ENCODE data around the gene SLC49A4.

The SLC49A4 gene

GRCh38 chr3:122782804-122783203 lies 12.1 kb upstream of the SLC49A4 start:
- H3K4me2 ChIP-seq (ENCODE audit: low read length, poor library complexity, severe bottlenecking): no peak overlapping the region
- WGBS: 93% methylated on average over 1 of the region's 1 CpG
- H4K8ac ChIP-seq (ENCODE audit: low read length): no peak overlapping the region
- H3K36me3 ChIP-seq (ENCODE audit: control insufficient read depth in 1 of 2, insufficient read depth in 2 of 2, low read depth in 1 of 2, low read length in 2 of 2): no peaks in the 10 kb centered on the region
- no peak overlapping the region for H3K9ac ChIP-seq (ENCODE audit: low read length)
- H3K18ac ChIP-seq (ENCODE audit: low read depth in 1 of 2, low read length in 2 of 2): no peak overlapping the region
- no peak overlapping the region for H3K4ac ChIP-seq (ENCODE audit: low read depth in 1 of 2, low read length in 2 of 2)
- no peak overlapping the region for H4K91ac ChIP-seq (ENCODE audit: low read length)
- no peak overlapping the region for H3K14ac ChIP-seq (ENCODE audit: low read length in 2 of 2)
- no peaks in the 10 kb centered on the region for H3K27me3 ChIP-seq (ENCODE audit: control insufficient read depth in 1 of 2, insufficient read depth in 1 of 2, low read length in 2 of 2)
- no peaks in the 10 kb centered on the region for H3K4me1 ChIP-seq (ENCODE audit: control insufficient read depth, insufficient read depth, low read depth, low read length)
- H2AFZ ChIP-seq (ENCODE audit: low read depth, low read length): no peak overlapping the region
- H2BK12ac ChIP-seq (ENCODE audit: low read length in 2 of 2): no peak overlapping the region
- no peak overlapping the region for H3K27ac ChIP-seq (ENCODE audit: low read length, poor library complexity, severe bottlenecking)
- no peak overlapping the region for H2BK120ac ChIP-seq (ENCODE audit: low read depth, low read length)
- H2BK15ac ChIP-seq (ENCODE audit: low read depth, poor library complexity, severe bottlenecking): no peak overlapping the region
- peaks cover 1% of the 10 kb centered on the region for H3K79me1 ChIP-seq (replicated peaks; ENCODE audit: low read length, poor library complexity, severe bottlenecking)
- DNase-seq: no peak
- no peak overlapping the region for H3K4me3 ChIP-seq (ENCODE audit: insufficient read depth in 1 of 2, low read depth in 1 of 2, low read length in 2 of 2)
- no peak overlapping the region for H3K23ac ChIP-seq (ENCODE audit: low read length in 2 of 2)
- no peak overlapping the region for H2BK5ac ChIP-seq (ENCODE audit: low read depth, low read length, poor library complexity, severe bottlenecking)
- H2AK5ac ChIP-seq (ENCODE audit: low read length, severe bottlenecking): no peak overlapping the region
- no peaks in the 10 kb centered on the region for H3K9me3 ChIP-seq (ENCODE audit: control insufficient read depth, low read length)

- H4K91ac ChIP-seq (ENCODE audit: low read length): no peak overlapping the region
- H3K14ac ChIP-seq (ENCODE audit: low read length in 2 of 2): no peak overlapping the region
- 96% methylated on average over 1 of the region's 1 CpG for WGBS
Measured at GRCh38 chr3:122784436-122784835, 10.4 kb upstream of the SLC49A4 start.

GRCh38 chr3:122785231-122785630 lies 9.6 kb upstream of the SLC49A4 start:
- Histone ChIP-seq H3K4me1 (ENCODE audit: control insufficient read depth, insufficient read depth, low read depth, low read length) (no peaks in the 10 kb centered on the region), H3K14ac (ENCODE audit: low read length in 2 of 2) (no peak overlapping the region), H3K18ac (ENCODE audit: low read depth in 1 of 2, low read length in 2 of 2) (no peak overlapping the region), H4K91ac (ENCODE audit: low read length) (no peak overlapping the region), H4K8ac (ENCODE audit: low read length) (no peak overlapping the region), H2BK120ac (ENCODE audit: low read depth, low read length) (no peak overlapping the region), H3K27ac (ENCODE audit: low read length, poor library complexity, severe bottlenecking) (no peak overlapping the region), H3K79me1 (replicated peaks; ENCODE audit: low read length, poor library complexity, severe bottlenecking) (peaks cover 3% of the 10 kb centered on the region), H2AFZ (ENCODE audit: low read depth, low read length) (no peak overlapping the region), H3K4me2 (ENCODE audit: low read length, poor library complexity, severe bottlenecking) (no peak overlapping the region), H2AK5ac (ENCODE audit: low read length, severe bottlenecking) (no peak overlapping the region), H2BK15ac (ENCODE audit: low read depth, poor library complexity, severe bottlenecking) (no peak overlapping the region), H2BK5ac (ENCODE audit: low read depth, low read length, poor library complexity, severe bottlenecking) (no peak overlapping the region), H3K23ac (ENCODE audit: low read length in 2 of 2) (no peak overlapping the region), H3K36me3 (ENCODE audit: control insufficient read depth in 1 of 2, insufficient read depth in 2 of 2, low read depth in 1 of 2, low read length in 2 of 2) (no peaks in the 10 kb centered on the region), H3K4me3 (ENCODE audit: insufficient read depth in 1 of 2, low read depth in 1 of 2, low read length in 2 of 2) (no peak overlapping the region), H3K9ac (ENCODE audit: low read length) (no peak overlapping the region), H2BK12ac (ENCODE audit: low read length in 2 of 2) (no peak overlapping the region), H3K9me3 (ENCODE audit: control insufficient read depth, low read length) (no peaks in the 10 kb centered on the region), H3K4ac (ENCODE audit: low read depth in 1 of 2, low read length in 2 of 2) (no peak overlapping the region), H3K27me3 (ENCODE audit: control insufficient read depth in 1 of 2, insufficient read depth in 1 of 2, low read length in 2 of 2) (no peaks in the 10 kb centered on the region)
- WGBS: 80% methylated on average over 1 of the region's 1 CpG
- DNase-seq: no peak

More at GRCh38 chr3:122784436-122784835, 10.4 kb upstream of the SLC49A4 start:
- peaks cover 3% of the 10 kb centered on the region for H3K79me1 ChIP-seq (replicated peaks; ENCODE audit: low read length, poor library complexity, severe bottlenecking)
- H3K4me3 ChIP-seq (ENCODE audit: insufficient read depth in 1 of 2, low read depth in 1 of 2, low read length in 2 of 2): no peak overlapping the region
- no peak overlapping the region for H3K18ac ChIP-seq (ENCODE audit: low read depth in 1 of 2, low read length in 2 of 2)
- H2AK5ac ChIP-seq (ENCODE audit: low read length, severe bottlenecking): no peak overlapping the region
- H4K8ac ChIP-seq (ENCODE audit: low read length): no peak overlapping the region
- H3K36me3 ChIP-seq (ENCODE audit: control insufficient read depth in 1 of 2, insufficient read depth in 2 of 2, low read depth in 1 of 2, low read length in 2 of 2): no peaks in the 10 kb centered on the region
- no peak overlapping the region for H3K9ac ChIP-seq (ENCODE audit: low read length)
- no peaks in the 10 kb centered on the region for H3K9me3 ChIP-seq (ENCODE audit: control insufficient read depth, low read length)
- H3K4me2 ChIP-seq (ENCODE audit: low read length, poor library complexity, severe bottlenecking): no peak overlapping the region
- H2BK15ac ChIP-seq (ENCODE audit: low read depth, poor library complexity, severe bottlenecking): no peak overlapping the region
- no peaks in the 10 kb centered on the region for H3K27me3 ChIP-seq (ENCODE audit: control insufficient read depth in 1 of 2, insufficient read depth in 1 of 2, low read length in 2 of 2)
- H2BK5ac ChIP-seq (ENCODE audit: low read depth, low read length, poor library complexity, severe bottlenecking): no peak overlapping the region
- H3K23ac ChIP-seq (ENCODE audit: low read length in 2 of 2): no peak overlapping the region
- H2AFZ ChIP-seq (ENCODE audit: low read depth, low read length): no peak overlapping the region
- H3K4me1 ChIP-seq (ENCODE audit: control insufficient read depth, insufficient read depth, low read depth, low read length): no peaks in the 10 kb centered on the region
- H2BK120ac ChIP-seq (ENCODE audit: low read depth, low read length): no peak overlapping the region
- no peak overlapping the region for H3K27ac ChIP-seq (ENCODE audit: low read length, poor library complexity, severe bottlenecking)
- no peak overlapping the region for H3K4ac ChIP-seq (ENCODE audit: low read depth in 1 of 2, low read length in 2 of 2)
- H2BK12ac ChIP-seq (ENCODE audit: low read length in 2 of 2): no peak overlapping the region
- DNase-seq: peak; percentile 16

- DNase-seq: peak; percentile 35
- WGBS: no CpG with 5 or more reads among the region's 1 CpG
- Histone ChIP-seq H3K36me3 (ENCODE audit: control insufficient read depth in 1 of 2, insufficient read depth in 2 of 2, low read depth in 1 of 2, low read length in 2 of 2) (no peaks in the 10 kb centered on the region), H3K27me3 (ENCODE audit: control insufficient read depth in 1 of 2, insufficient read depth in 1 of 2, low read length in 2 of 2) (no peaks in the 10 kb centered on the region), H4K8ac (ENCODE audit: low read length) (no peak overlapping the region), H3K18ac (ENCODE audit: low read depth in 1 of 2, low read length in 2 of 2) (no peak overlapping the region), H4K91ac (ENCODE audit: low read length) (no peak overlapping the region), H3K4me1 (ENCODE audit: control insufficient read depth, insufficient read depth, low read depth, low read length) (no peaks in the 10 kb centered on the region), H3K9ac (ENCODE audit: low read length) (peak overlapping the region; percentile 34), H3K79me1 (replicated peaks; ENCODE audit: low read length, poor library complexity, severe bottlenecking) (peaks cover 3% of the 10 kb centered on the region), H3K9me3 (ENCODE audit: control insufficient read depth, low read length) (no peaks in the 10 kb centered on the region), H3K4me3 (ENCODE audit: insufficient read depth in 1 of 2, low read depth in 1 of 2, low read length in 2 of 2) (no peak overlapping the region), H3K4me2 (ENCODE audit: low read length, poor library complexity, severe bottlenecking) (no peak overlapping the region), H2AFZ (ENCODE audit: low read depth, low read length) (no peak overlapping the region), H3K4ac (ENCODE audit: low read depth in 1 of 2, low read length in 2 of 2) (no peak overlapping the region), H2AK5ac (ENCODE audit: low read length, severe bottlenecking) (no peak overlapping the region), H3K14ac (ENCODE audit: low read length in 2 of 2) (no peak overlapping the region), H2BK12ac (ENCODE audit: low read length in 2 of 2) (no peak overlapping the region), H2BK120ac (ENCODE audit: low read depth, low read length) (no peak overlapping the region), H2BK5ac (ENCODE audit: low read depth, low read length, poor library complexity, severe bottlenecking) (no peak overlapping the region), H2BK15ac (ENCODE audit: low read depth, poor library complexity, severe bottlenecking) (no peak overlapping the region), H3K27ac (ENCODE audit: low read length, poor library complexity, severe bottlenecking) (peak overlapping the region; percentile 58), H3K23ac (ENCODE audit: low read length in 2 of 2) (no peak overlapping the region)
Measured at GRCh38 chr3:122786066-122786465, 8.8 kb upstream of the SLC49A4 start.

Data from mesenchymal stem cell (in vitro differentiated cells and primary cell).